HG03571 (cell line): Measurements from ENCODE around the gene ARSA.

Source experiments
- ATAC-seq: cut with Tn5 transposase; IDR thresholded peaks from one replicate; pipeline ENCODE4 v1.9.1; 2021; ENCODE audit not compliant: unreplicated experiment

Gene ARSA

GRCh38 chr22:50606165-50606945 is 21.6 kb downstream of the ARSA start:
- ATAC-seq = no peak

- ATAC-seq = no peak
These were observed 22.3 kb downstream of the ARSA start for GRCh38 chr22:50605613-50606074.

- ATAC-seq = no peak
These were observed 22.8 kb downstream of the ARSA start for GRCh38 chr22:50605002-50605612.

GRCh38 chr22:50604256-50605001 is 23.5 kb downstream of the ARSA start:
- ATAC-seq = no peak

GRCh38 chr22:50603511-50604255 is 24.3 kb downstream of the ARSA start:
- ATAC-seq = no peak

GRCh38 chr22:50602338-50602700 is 25.6 kb downstream of the ARSA start:
- ATAC-seq = no peak

- no peak for ATAC-seq
These were observed 26.1 kb downstream of the ARSA start for GRCh38 chr22:50601669-50602337.

GRCh38 chr22:50600967-50601668 is 26.8 kb downstream of the ARSA start:
- ATAC-seq = no peak

- ATAC-seq = no peak
These were observed 27.4 kb downstream of the ARSA start, which contains the start of gene MAPK8IP2 for GRCh38 chr22:50600538-50600937. MAPK8IP2 (plus strand) TSS chr22:50600793; CDS start chr22:50600819, 26 bp downstream.

GRCh38 chr22:50599816-50600455 is 28.0 kb downstream of the ARSA start:
- no peak for ATAC-seq

GRCh38 chr22:50597097-50597496 is 30.9 kb downstream of the ARSA start:
- ATAC-seq = no peak

- ATAC-seq = no peak
These were observed 32.8 kb downstream of the ARSA start for GRCh38 chr22:50595189-50595588.

GRCh38 chr22:50587407-50587806 is 40.5 kb downstream of the ARSA start:
- ATAC-seq = no peak

GRCh38 chr22:50586416-50586815 is 41.5 kb downstream of the ARSA start:
- ATAC-seq = no peak

GRCh38 chr22:50585781-50586180 is 42.2 kb downstream of the ARSA start:
- no peak for ATAC-seq

GRCh38 chr22:50585238-50585637 is 42.7 kb downstream of the ARSA start:
- no peak for ATAC-seq

- no peak for ATAC-seq
These were observed 43.6 kb downstream of the ARSA start for GRCh38 chr22:50584106-50585096.

- peak; percentile 20 for ATAC-seq
These were observed 44.6 kb downstream of the ARSA start for GRCh38 chr22:50583294-50583861.
